CD14-positive monocyte (primary cell): ENCODE data around the gene CDYL2. TPM values are rescaled to one million over a fixed set of nuclear protein-coding genes. Genes with fewer than 3 reads are reported as not detected.

Experiments used
- DNase-seq, 3 donors: peaks; one replicate each; pipeline ENCODE4 v3.0.0-alpha.2; 2011 to 2022
- H2AFZ ChIP-seq: 2 replicates; pipeline ENCODE4 v1.6.0; 2012; ENCODE audit warnings: mild to moderate bottlenecking, low read depth, low read length, inconsistent platforms; ENCODE audit not compliant: insufficient read depth, poor library complexity, severe bottlenecking
- H3K27ac ChIP-seq, 2 donors: 1 replicate in 1 of 2; 2 replicates in 1 of 2; pipeline ENCODE4 v1.5.1; 2012 to 2013; ENCODE audit warnings: low read length in 2 of 2, control low read depth in 1 of 2, inconsistent platforms in 1 of 2, low read depth in 1 of 2, mild to moderate bottlenecking in 1 of 2
- H3K27me3 ChIP-seq, 2 donors: one replicate each; pipeline versions ENCODE4 v1.6.0 to v1.6.1; 2011 to 2013; ENCODE audit warnings: low read length in 2 of 2; ENCODE audit not compliant: control insufficient read depth in 2 of 2, insufficient read depth in 2 of 2
- H3K36me3 ChIP-seq, 2 donors: replicated peaks in 1 of 2; 1 replicate in 1 of 2; 2 replicates in 1 of 2; pipeline versions ENCODE4 v1.5.1 to v1.6.1; 2012 to 2013; ENCODE audit warnings: low read length in 2 of 2, control low read depth in 1 of 2, inconsistent platforms in 1 of 2, mild to moderate bottlenecking in 1 of 2; ENCODE audit not compliant: insufficient read depth in 2 of 2, control insufficient read depth in 1 of 2
- H3K4me1 ChIP-seq, 2 donors: 1 replicate in 1 of 2; 2 replicates in 1 of 2; pipeline versions ENCODE4 v1.5.1 to v1.6.1; 2012 to 2013; ENCODE audit warnings: low read length in 2 of 2, control low read depth in 1 of 2, inconsistent platforms in 1 of 2, mild to moderate bottlenecking in 1 of 2, moderate library complexity in 1 of 2; ENCODE audit not compliant: insufficient read depth in 2 of 2, control insufficient read depth in 1 of 2
- H3K4me2 ChIP-seq: replicated peaks from 2 replicates; pipeline ENCODE3; 2012; ENCODE audit warnings: low read length, moderate library complexity, mild to moderate bottlenecking; ENCODE audit not compliant: poor library complexity, severe bottlenecking; ENCODE audit errors: extremely low read depth
- H3K4me3 ChIP-seq, 3 experiments: fragments of 200-600 bp in 1 of 3; sonication (generic) in 1 of 3; replicated peaks in 1 of 3; 1 replicate in 2 of 3; 2 replicates in 1 of 3; pipeline ENCODE4 v1.5.1; 2011 to 2013; ENCODE audit warnings: low read length in 3 of 3, mild to moderate bottlenecking in 3 of 3, control low read depth in 2 of 3, low read depth in 2 of 3, inconsistent platforms in 1 of 3, moderate library complexity in 1 of 3
- H3K79me2 ChIP-seq: 2 replicates; pipeline ENCODE4 v1.6.0; 2012; ENCODE audit warnings: mild to moderate bottlenecking, control low read depth, inconsistent platforms, low read length, moderate library complexity; ENCODE audit not compliant: insufficient read depth
- H3K9ac ChIP-seq: 2 replicates; pipeline ENCODE4 v1.6.0; 2017; ENCODE audit warnings: low read length, mild to moderate bottlenecking; ENCODE audit not compliant: insufficient read depth, poor library complexity, severe bottlenecking
- H3K9me3 ChIP-seq, 2 donors: replicated peaks in 1 of 2; 1 replicate in 1 of 2; 2 replicates in 1 of 2; pipeline versions ENCODE4 v1.5.1 to v1.6.1; 2012 to 2013; ENCODE audit warnings: low read length in 2 of 2, control low read depth in 1 of 2; ENCODE audit not compliant: control insufficient read depth in 1 of 2, insufficient read depth in 1 of 2
- H4K20me1 ChIP-seq: 2 replicates; pipeline ENCODE4 v1.6.0; 2012; ENCODE audit warnings: mild to moderate bottlenecking, low read length, control low read depth, moderate library complexity; ENCODE audit not compliant: insufficient read depth
- H3K27ac Mint-ChIP-seq, 7 donors: one replicate each; pipeline ENCODE4 v1.8.0; 2020; ENCODE audit warnings: mild to moderate bottlenecking in 7 of 7, mixed read lengths in 7 of 7, moderate library complexity in 6 of 7, inconsistent platforms in 2 of 7
- H3K27me3 Mint-ChIP-seq, 3 donors: one replicate each; pipeline ENCODE4 v1.8.0; 2021 to 2022; ENCODE audit warnings: low read depth in 3 of 3, mild to moderate bottlenecking in 3 of 3, mixed read lengths in 3 of 3, moderate library complexity in 3 of 3, inconsistent platforms in 1 of 3
- H3K36me3 Mint-ChIP-seq, 2 donors: one replicate each; pipeline ENCODE4 v1.8.0; 2020; ENCODE audit warnings: mixed read lengths in 2 of 2, inconsistent platforms in 1 of 2, mild to moderate bottlenecking in 1 of 2
- H3K4me1 Mint-ChIP-seq: one replicate; pipeline ENCODE4 v1.8.0; 2020; ENCODE audit warnings: mild to moderate bottlenecking, mixed read lengths
- H3K4me3 Mint-ChIP-seq, 2 donors: one replicate each; pipeline ENCODE4 v1.8.0; 2020; ENCODE audit warnings: mild to moderate bottlenecking in 2 of 2, mixed read lengths in 2 of 2, moderate library complexity in 1 of 2
- H3K9me3 Mint-ChIP-seq, 7 donors: one replicate each; pipeline ENCODE4 v1.8.0; 2020 to 2022; ENCODE audit warnings: mixed read lengths in 7 of 7, mild to moderate bottlenecking in 6 of 7, moderate library complexity in 6 of 7, inconsistent platforms in 2 of 7
- CTCF ChIP-seq: fragments of 200-600 bp; IDR thresholded peaks from one replicate; pipeline ENCODE4 v1.8.0; 2022; ENCODE audit warnings: antibody characterized with exemption, mild to moderate bottlenecking
- WGBS: methylation state at CpG from one replicate; pipeline ENCODE4 v1.1.5; 2013; ENCODE audit warnings: missing lambda C conversion rate; ENCODE audit not compliant: insufficient coverage; 5-methylcytosine and 5-hydroxymethylcytosine counted together
- intact Hi-C, 2 donors: fragments of 100-400 bp; cut with micrococcal nuclease; formaldehyde crosslinking; loops; one replicate each; pipeline versions ENCODE4 v1.15.0 to v1.15.1; 2023
- polyA plus RNA-seq, 3 donors: library from polyadenylated mRNA; depleted of rRNA in 1 of 3; unstranded in 2 of 3; stranded (reverse) in 1 of 3; fragments of 300-500 nt in 2 of 3; fragments of >200 nt in 1 of 3; fragmentation: Illumina TruSeq in 2 of 3; gene quantifications; 1 replicate in 2 of 3; 2 replicates in 1 of 3; pipeline ENCODE4 v1.2.3, GENCODE V29; 2012 to 2021

The CDYL2 gene
- polyA plus RNA-seq, 3 donors = 0.42 to 2.6 (median 0.93) TPM

- H3K79me2 ChIP-seq = no peaks in the 10 kb centered on the region
- TF ChIP-seq CTCF = no peak
- H3K4me2 ChIP-seq = no peak overlapping the region
- no peak overlapping the region for H2AFZ ChIP-seq
- Mint-ChIP-seq H3K27me3 (no peaks in the 10 kb centered on the region), H3K36me3 (peaks cover 40 to 41% of the 10 kb centered on the region in 2 donors), H3K4me3 (no peak overlapping the region), H3K27ac (peak overlapping the region in 1 of 7 donors; percentile 70), H3K4me1 (no peaks in the 10 kb centered on the region), H3K9me3 (peaks cover 4 to 23% (median 10%) of the 10 kb centered on the region in 7 donors)
- no peaks in the 10 kb centered on the region for H3K4me1 ChIP-seq
- WGBS = over 99% methylated on average over 16 of the region's 17 CpGs
- no peaks in the 10 kb centered on the region for H3K27me3 ChIP-seq
- intact Hi-C loops = no loop called here
- peaks cover 0 to 15% of the 10 kb centered on the region in 2 donors for H3K36me3 ChIP-seq
- H3K9ac ChIP-seq = no peak overlapping the region
- H3K9me3 ChIP-seq = no peaks in the 10 kb centered on the region
- H4K20me1 ChIP-seq = no peaks in the 10 kb centered on the region
- H3K27ac ChIP-seq = no peak overlapping the region
- no peak overlapping the region for H3K4me3 ChIP-seq
- DNase-seq = no peak
Measured at GRCh38 chr16:80620736-80621605, 183.4 kb downstream of the CDYL2 start.

GRCh38 chr16:80619824-80620223, 184.6 kb downstream of the CDYL2 start:
- H3K27me3 Mint-ChIP-seq = peaks cover 0 to 3% (median 0%) of the 10 kb centered on the region in 3 donors
- Histone ChIP-seq H3K4me2 (no peak overlapping the region), H3K9ac (no peak overlapping the region), H2AFZ (no peak overlapping the region), H3K79me2 (no peaks in the 10 kb centered on the region), H3K27ac (no peak overlapping the region), H3K9me3 (peaks cover 0 to 6% of the 10 kb centered on the region in 2 donors), H4K20me1 (no peaks in the 10 kb centered on the region), H3K27me3 (no peaks in the 10 kb centered on the region), H3K4me3 (no peak overlapping the region), H3K36me3 (peaks cover 0 to 15% of the 10 kb centered on the region in 2 donors), H3K4me1 (no peaks in the 10 kb centered on the region)
- TF ChIP-seq CTCF = no peak
- peaks cover 7 to 21% (median 12%) of the 10 kb centered on the region in 7 donors for H3K9me3 Mint-ChIP-seq
- H3K4me1 Mint-ChIP-seq = no peaks in the 10 kb centered on the region
- H3K36me3 Mint-ChIP-seq = peaks cover 46 to 47% of the 10 kb centered on the region in 2 donors
- H3K27ac Mint-ChIP-seq = no peak overlapping the region
- no peak overlapping the region for H3K4me3 Mint-ChIP-seq
- DNase-seq = no peak
- intact Hi-C loops = no loop called here
- WGBS = 94% methylated on average over 2 of the region's 4 CpGs
